GM12878 (cell line): Measurements from ENCODE around the gene SIAH2.
A peak's percentile ranks its signal among the peaks of the same experiment; 100 is the strongest.

Source experiments
- POLR2A ChIP-seq: IDR thresholded peaks from 2 replicates; pipeline ENCODE4 v1.6.1; 2011; ENCODE audit warnings: low read depth, mild to moderate bottlenecking, low read length
- POLR2AphosphoS2 ChIP-seq: IDR thresholded peaks from 2 replicates; pipeline ENCODE4 v1.6.1; 2011; ENCODE audit warnings: low read depth, mild to moderate bottlenecking, low read length, improper control_type of control experiment, moderate library complexity
- RELA ChIP-seq: fragments of 450-650 bp; IDR thresholded peaks from 2 replicates; pipeline ENCODE4 v1.8.0; 2014; ENCODE audit warnings: borderline replicate concordance; ENCODE audit not compliant: partially characterized antibody
- TF ChIP-seq, protein P1 (sequence below): IDR thresholded peaks from 2 replicates; pipeline ENCODE4 v1.6.1; 2011; ENCODE audit warnings: low read depth, mild to moderate bottlenecking, low read length, moderate library complexity, borderline replicate concordance; ENCODE audit errors: extremely low read depth

- TF ChIP-seq, protein P1, sequence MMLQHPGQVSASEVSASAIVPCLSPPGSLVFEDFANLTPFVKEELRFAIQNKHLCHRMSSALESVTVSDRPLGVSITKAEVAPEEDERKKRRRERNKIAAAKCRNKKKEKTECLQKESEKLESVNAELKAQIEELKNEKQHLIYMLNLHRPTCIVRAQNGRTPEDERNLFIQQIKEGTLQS, result peak; percentile 27; the same call in 1 of the 2 replicates
- TF ChIP-seq POLR2A, result peak; percentile 86
- peak; percentile 65 for TF ChIP-seq POLR2AphosphoS2
- no peak for TF ChIP-seq RELA
Observed at GRCh38 chr3:150763122-150763840, at the start of gene SIAH2.
